NCI-H1694 treated with DMSO at 0.1 percent for 48 hours (cell line): Measurements from ENCODE around the gene ZNF627.
A peak's percentile ranks its signal among the peaks of the same experiment; 100 is the strongest.
"Not testable (repeated sequence)": the region's sequence is repeated elsewhere in the genome, so short reads cannot be mapped to it uniquely, and the experiment has no call there.

Experiments used
- DNase-seq: peaks from one replicate; lab custom pipeline; 2025; lab: John Stamatoyannopoulos, UW

The ZNF627 gene

DNA sequence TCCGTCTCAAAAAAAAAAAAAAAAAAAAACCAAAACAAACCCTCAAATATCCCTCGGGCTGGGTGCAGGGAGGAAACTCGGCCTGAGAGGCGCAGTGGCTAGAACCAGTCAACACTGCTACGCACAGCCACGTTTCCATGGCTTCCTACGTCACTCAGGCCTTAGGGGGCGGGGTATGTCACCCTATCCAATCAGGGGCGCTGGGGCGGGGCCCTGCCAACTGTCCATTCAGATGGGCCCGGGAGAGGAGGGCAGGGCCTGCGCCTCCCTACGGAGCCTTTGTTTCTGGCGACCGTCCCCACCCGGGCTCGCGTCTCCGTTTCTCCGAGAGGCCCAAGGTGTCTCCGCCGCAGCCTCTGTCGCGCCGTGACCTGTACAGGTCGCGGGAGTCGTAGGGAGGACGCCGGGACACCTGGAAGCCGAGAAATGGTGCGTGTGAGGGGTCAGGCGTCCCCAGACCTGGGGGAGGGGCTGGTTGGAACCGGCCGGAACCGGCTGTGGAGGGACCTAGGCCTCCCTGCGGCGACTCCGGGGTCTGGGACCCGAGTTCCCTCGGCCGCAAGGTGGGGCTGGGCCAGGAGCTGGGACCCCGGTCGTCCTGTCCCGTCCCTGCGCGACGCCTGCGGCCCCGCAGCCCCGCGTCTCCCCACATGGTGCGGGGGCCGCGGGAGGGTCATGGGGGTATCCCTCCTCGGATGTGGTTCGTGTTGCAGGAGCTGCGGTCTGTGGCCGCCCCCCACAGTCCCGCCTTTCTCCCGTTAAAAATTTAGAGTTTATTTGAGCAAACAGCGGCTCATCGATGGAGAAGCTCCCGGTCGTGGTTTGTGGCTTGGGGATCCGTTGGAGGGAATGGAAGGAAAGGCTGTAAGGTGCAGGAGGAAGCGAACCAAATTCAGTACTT is at the start of gene ZNF627:
ZNF627 (plus strand) TSS at position 282 of the 901 bp plus-strand sequence; CDS start at position 427, 145 bp downstream.
- peak; percentile 87 for DNase-seq

DNA sequence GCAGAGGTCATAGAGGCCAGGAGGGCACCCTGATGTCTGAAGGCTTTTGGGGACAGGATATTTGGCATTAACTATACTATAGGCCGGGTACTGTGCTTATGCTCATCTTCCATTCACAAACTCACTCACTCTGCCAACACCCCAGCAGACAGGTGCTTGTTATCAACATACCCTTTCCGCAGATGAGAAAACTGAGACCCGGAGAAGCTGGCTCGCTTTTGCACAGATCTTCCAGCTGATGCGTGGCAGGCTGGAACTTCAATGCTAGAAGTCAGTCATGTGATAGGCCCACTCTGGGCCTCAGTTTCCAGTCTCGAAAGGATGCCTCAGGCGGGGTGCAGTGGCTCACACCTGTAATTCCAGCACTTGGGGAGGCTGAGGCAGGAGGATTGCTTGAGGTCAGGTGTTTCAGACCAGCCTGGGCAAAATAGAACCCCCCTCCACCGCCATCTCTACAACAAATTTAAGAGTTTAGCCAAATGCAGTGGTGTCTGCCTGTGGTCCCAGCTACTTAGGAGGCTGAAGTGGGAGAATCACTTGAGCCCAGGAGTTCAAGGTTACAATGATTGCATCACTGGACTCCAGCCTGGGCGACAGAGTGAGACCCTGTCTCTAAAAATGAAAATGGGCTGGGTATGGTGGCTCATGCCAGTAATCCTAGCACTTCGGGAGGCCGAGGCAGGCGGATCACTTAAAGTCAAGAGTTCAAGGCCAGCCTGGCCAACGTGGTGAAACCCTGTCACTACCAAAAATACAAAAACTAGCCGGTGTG is 49.2 kb upstream of the ZNF627 start:
- DNase-seq = no peak

DNA sequence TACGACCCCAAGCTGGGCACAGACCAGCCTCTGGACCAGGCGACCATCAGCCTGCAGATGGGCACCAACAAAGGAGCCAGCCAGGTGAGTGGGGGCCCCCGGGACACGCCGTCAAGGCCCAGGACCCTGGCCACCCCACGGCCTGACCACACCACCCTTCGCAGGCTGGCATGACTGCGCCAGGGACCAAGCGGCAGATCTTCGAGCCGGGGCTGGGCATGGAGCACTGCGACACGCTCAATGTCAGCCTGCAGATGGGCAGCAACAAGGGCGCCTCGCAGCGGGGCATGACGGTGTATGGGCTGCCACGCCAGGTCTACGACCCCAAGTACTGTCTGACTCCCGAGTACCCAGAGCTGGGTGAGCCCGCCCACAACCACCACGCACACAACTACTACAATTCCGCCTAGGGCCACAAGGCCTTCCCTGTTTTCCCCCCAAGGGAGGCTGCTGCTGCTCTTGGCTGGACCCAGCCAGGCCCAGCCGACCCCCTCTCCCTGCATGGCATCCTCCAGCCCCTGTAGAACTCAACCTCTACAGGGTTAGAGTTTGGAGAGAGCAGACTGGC is 47.8 kb upstream of the ZNF627 start:
- no peak for DNase-seq

DNA sequence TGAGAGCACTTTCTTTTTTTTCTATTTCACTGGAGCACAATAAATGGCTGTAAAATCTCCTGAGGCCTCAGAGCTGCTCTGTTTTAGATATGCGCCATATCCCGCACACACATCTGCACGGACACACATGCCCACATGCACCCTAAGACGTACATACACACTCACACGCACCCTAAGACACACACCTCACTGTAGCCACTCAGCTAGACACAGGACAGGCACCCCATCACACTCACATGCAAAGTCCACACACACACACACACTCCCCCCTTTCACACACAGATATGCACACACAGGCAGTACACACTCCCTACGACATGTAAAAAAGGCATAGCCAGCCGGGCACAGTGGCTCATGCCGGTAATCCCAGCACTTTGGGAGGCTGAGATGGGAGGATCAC is 47.0 kb upstream of the ZNF627 start:
- no peak for DNase-seq

DNA sequence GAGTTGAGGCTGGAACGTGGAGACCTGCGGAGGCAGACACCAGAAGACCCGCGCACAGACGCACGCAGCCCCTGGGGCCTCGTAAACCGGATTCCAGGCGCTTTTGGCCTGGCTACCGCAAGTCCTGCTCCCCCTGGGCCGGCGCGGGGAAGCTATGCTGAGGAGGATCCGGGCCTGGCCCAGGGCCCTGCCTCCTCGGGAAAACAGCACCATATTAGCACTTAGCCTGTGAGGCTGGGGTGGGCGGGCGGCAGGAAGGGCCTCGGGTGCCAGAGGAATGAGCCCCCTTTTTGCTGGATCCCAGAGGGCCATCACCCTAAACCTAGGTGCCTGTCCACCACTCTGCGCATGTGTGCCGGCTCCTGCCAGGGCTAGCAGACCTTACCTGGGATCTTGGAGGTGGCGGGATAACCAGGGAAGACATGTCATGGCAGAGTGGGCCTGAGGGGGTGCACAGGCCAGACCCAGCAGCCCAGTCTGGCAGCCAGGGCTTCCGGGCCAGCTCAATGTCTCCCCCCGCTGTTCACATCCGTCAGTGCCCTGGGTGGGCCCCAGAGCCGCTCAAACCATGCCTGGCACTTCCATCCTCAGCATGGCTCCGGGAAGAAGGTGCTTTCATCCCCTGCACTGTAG is 45.6 kb upstream of the ZNF627 start:
- DNase-seq = no peak

DNA sequence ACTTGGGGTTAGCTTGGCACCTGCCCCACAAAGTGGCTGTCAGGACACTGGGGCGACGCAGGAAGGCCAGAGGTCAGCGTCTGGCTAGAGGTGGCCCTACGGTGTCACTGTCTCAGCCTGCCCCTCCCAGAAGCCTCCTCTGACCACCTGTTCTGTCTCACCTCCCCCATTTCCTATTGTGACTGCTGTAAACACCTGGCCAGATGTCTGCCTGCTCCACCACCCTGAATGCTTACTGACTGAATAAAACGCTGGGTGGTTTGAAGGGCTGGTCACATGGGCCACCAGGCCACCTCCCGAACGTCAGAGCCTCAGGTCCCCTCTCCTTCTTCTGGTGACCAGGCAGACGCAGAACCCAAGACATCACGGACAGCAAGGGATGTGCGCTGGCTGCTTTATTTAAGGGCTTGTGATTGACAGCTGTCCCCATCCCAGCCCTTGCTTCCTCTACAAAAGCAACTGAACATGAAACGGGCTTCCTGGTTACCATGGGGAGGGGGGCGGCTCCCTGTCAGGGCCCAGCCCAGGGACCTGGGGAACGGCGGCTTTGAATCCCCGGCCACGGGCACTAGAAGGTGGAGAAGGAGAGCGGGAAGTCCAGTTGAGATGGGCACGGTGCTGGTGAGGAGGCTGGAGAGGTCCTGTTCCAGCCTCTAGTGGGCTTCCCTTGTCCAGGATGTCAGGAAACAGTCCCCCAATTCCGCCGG is 44.5 kb upstream of the ZNF627 start:
- no peak for DNase-seq

DNA sequence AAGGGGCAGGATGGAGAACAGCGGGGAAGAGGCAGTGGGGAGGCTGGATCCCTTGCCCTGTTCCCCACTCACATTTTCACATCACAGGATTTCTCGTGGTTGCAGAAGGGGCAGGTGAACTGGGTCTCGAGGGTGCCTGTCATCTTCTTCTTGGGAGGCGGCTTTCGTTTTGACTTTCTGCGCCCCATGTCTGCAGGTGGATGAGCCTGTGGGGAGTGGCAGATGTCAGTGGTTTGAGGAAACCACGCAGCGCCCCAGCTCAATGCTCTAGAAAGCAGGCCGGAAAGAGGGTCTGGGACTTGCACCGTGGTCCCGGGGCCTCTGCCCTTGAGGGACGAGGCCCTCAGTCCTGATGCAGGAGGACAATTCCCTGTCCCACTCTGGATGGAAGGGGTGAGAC is 43.1 kb upstream of the ZNF627 start:
- no peak for DNase-seq

DNA sequence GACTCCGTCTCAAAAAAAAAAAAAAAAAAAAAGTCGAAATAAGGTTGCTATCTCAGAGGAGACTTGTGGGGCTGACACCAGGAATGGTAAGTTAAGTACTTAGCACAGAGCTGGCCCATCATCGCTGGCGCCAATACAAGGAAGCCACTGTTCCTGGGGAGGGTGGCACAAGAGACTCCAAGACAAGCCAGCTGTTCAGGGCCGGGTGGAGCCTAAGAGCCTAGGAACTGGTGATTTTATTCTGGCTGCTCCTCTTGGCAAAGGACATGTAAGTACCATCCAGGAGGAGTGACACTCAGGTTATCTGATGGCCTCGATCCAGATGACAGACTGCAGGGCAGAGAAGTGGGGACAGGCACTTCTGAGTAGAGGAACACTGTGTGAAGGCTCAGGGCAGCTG is 42.0 kb upstream of the ZNF627 start:
- DNase-seq = no peak

DNA sequence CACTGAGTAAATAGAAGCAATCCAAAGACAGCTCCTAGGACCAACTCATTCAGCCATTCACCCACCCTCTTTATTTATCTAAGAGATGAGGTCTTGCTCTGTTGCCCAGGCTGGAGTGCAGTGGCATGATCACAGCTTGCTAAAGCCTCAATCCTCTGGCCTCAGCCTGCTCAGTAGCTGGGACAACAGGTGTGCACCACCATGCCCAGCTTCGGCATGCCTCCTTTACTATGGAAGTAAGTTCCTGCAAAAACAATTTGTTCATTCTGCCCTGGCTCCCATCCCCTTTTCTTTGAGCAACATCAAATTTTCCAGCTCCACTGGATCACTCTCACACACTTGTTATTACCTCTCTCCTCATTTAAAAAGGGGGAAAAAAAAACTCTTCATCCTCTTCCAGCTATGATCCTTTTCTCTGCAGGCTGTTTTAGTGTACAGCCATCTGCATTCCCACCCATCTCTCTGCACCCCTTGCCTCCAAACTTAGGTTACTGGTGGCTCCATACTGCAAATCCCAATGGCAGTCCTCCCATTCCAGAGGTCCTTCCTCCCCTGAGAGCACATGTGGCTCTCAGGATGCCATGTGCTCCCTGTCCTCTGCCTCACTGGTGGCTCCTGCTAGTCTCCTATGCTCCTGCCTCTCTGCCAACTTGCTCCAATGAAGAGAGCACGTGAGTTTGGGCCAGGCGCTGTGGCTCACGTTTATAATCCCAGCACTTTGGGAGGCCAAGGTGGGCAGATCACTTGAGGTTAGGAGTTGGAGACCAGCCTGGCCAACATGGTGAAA is 40.5 kb upstream of the ZNF627 start:
- DNase-seq = no peak

DNA sequence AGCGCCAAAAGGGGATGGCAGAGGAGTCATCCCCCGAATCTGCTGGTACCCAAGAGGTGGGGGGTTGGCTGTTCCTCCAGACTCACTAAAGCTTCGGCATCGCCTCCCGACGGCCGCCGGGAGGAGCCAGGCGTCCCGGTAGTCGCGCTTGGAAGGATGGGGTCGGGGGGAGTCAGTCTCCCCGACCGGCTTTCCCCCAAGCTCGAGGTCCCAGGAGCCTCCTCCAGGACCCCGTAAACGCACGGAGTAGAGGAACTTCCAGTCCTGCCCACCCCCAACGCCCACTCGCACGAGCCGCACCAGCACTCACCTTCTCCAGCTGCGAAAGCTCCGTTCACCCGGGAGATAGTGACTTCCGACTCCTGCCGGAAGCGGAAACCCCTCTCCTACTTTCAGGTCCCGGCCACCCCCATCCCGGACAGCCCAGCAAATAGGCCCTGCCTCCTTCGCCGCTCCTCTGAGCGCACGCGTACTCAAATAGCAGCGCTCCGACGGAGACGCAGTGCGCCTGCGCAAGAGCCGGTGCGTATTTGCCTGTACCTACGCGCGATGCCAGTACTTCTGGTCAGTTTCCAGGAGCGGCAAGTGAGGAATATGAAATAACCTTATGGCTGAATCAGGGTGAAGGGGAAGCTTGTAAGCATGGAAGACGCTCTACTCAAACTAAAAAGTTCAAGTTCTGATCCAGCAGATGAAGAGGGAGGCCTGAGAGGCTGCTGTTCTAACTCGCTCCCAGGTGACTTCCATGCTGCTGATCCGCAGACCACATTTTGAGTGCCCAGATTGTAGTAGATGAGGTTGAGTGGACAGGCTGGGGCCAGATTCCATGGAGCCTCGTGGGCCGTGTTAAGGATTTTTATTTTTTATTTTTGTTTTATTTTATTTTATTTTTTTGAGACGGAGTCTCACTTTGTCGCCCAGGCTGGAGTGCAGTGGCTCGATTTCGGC is 38.1 kb upstream of the ZNF627 start, which contains the start of gene ELOF1:
ELOF1 (minus strand) TSS at position 350 of the 948 bp plus-strand sequence. CDS start 4,883 bp downstream, outside the sequence.
- DNase-seq = peak; percentile 88

DNA sequence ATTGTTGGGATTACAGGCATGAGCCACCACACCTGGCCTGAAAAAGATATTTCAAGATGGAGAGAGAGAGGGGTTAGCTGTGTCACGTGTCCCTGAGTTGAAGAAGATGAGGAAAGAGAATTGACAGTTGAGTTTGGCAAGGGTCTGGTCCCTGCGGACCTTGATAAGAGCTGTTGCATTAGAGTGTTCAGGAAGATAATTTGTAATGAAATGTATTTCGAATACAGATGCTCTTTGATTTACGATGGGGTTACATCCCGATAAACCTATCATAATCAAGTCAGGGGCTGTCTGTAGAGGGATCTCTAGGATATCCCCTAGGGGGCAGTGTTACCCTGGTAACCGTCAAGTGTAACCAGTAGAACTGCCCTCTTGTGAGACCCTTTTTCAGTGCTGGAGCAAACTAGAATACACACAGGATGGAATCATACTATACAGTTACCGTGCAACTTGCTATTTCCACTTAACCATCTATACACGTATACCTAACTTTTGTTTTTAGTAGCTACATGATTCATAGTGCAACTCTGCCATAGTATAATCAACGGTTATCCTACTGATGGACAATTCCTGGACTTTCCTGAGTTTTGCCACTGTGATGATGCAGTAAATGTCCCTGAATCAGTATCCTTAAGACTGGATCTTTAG is 36.8 kb upstream of the ZNF627 start:
- DNase-seq = peak; percentile 85

DNA sequence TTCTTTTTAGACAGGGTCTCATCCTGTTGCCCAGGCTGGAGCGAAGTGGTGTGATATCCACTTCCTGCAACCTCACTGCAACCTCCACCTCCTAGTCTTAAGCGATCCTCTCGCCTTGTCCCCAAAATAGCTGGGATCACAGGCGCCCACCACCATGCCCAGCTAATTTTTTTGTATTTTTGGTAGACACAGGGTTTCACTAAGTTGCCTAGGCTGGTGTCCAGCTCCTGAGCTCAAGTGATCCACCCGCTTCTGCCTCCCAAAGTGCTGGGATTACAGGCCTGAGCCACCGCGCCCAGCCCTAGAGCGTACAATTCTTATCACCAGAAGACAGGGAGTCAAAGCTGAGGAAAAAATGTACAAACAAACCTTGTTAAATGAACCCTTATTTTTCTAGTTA is 33.8 kb upstream of the ZNF627 start:
- DNase-seq = no peak

DNA sequence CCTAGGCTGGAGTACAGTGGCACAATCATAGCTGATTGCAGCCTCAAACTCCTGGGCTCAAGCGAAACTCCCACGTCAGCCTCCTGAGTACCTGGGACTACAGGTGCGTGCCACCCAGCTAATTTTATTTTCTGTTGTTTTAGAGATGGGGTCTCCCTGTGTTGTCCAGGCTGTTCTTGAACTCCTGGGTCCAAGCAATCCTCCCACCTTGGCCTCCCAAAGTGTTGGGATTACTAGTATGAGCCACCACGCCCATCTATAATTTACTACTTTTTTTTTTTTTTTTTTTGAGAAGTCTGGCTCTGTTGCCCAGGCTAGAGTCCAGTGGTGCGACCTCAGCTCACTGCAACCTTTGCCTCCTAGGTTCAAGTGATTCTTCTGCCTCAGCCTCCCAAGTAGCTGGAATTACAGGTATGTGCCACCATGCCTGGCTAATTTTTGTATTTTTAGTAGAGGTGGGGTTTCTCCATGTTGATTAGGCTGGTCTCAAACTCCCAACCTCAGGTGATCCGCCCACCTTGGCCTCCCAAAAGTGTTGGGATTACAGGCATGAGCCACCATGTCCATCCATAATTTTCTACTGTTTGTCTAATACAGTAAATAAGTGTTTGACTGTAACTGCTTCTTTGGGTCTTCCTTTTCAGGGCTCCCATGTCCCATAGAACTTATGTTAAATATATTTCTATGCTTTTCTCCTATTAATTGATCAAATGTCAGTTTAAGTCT is 33.0 kb upstream of the ZNF627 start:
- not testable (repeated sequence) for DNase-seq

DNA sequence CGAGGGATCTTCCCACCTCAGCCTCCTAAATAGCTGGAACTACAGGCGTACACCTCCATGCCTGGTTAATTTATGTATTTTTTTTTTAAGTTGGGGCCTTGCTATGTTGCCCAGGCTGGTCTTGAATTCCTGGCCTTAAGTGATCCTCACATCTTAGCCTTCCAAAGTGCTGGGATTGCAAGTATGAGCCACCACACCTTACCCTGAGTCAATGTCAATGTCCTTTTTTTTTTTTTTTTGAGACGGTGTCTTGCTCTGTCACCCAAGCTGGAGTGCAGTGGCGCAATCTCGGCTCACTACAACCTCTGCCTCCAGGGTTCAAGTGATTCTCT is 31.7 kb upstream of the ZNF627 start:
- DNase-seq = not testable (repeated sequence)

DNA sequence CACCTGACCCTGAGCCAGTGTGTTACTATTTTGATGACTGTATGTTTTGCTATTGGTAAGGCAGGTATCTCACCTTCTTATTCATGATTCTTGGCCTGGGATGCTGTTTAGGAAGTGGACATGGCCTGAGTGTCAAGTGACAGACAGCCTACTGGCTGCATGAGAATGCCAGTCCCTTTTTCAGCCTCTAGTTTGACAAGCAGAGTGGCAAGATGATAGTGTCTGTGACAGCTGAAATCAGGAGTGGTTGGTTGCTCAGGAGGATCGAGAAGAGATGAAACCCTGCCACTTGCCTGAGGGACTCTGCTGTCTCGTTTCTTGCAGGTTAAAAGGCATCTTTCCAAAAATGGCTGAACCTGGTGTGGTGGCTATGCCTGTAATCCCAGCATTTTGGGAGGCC is 31.1 kb upstream of the ZNF627 start:
- no peak for DNase-seq

DNA sequence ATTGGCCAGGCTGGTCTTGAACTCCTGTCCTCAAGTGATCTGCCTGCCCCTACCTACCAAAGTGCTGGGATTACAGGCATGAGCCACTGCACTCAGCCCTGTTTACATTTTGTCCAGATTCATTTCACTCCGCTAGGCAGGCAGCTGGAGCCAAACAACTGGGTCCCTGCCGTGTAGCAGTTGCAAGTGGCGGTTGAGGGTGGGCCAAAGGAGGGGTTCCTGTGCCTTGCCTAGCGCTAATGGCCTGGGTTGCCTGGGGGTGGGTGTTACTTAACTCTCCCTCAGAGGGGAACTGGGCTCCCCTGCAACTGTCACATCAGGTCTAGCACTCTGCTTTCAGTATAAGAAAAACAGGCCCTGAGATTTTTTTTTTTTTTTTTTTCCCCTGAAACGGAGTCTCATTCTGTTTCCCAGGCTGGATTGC is 27.2 kb upstream of the ZNF627 start:
- DNase-seq = no peak

DNA sequence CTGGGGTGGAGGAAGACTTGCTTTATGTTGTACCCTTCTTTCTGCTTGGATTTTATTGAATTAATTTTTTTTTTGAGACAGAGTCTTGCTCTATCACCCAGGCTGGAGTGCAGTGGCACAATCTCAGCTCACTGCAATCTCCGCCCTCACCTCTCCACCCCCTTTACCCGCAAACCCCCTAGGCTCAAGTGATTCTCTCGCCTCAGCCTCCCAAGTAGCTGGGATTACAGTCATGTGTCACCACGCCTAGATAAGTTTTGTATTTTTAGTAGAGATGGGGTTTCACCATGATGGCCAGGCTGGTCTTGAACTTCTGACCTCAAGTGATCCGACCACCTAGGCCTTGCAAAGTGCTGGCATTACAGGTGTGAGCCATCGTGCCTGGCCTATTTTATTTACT is 23.9 kb upstream of the ZNF627 start:
- DNase-seq = not testable (repeated sequence)

DNA sequence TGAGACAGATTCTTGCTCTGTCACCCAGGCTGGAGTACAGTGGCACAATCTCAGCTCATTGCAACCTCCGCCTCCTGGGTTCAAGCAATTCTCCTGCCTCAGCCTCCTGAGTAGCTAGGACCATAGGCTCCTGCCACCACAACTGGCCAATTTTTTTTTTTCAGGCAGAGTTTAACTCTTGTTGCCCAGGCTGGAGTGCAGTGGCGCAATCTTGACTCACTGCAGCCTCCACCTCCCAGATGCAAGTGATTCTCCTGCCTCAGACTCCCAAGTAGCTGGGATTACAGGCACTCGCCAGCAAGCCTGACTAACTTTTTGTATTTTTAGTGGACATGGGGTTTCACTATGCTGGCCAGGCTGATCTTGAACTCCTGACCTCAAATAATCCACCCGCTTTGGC is 23.5 kb upstream of the ZNF627 start:
- DNase-seq = not testable (repeated sequence)
